Left ventricle myocardium inferior (tissue), 1 donor: ENCODE data around the gene DNAJB6. TPM values are rescaled to one million over a fixed set of nuclear protein-coding genes. Genes with fewer than 3 reads are reported as not detected.

Source experiments
- DNase-seq: peaks from one replicate; pipeline ENCODE4 v3.0.0-alpha.2; 2020
- H3K27ac ChIP-seq: fragments of 200-600 bp; replicated peaks from 2 replicates; pipeline ENCODE4 v1.8.0; 2021
- H3K27me3 ChIP-seq: fragments of 200-600 bp; 2 replicates; pipeline ENCODE4 v1.8.0; 2021; ENCODE audit warnings: low read depth
- H3K36me3 ChIP-seq: fragments of 200-600 bp; 2 replicates; pipeline ENCODE4 v1.8.0; 2021
- H3K4me1 ChIP-seq: fragments of 200-600 bp; 2 replicates; pipeline ENCODE4 v1.8.0; 2021
- H3K4me3 ChIP-seq: fragments of 200-600 bp; 2 replicates; pipeline ENCODE4 v1.8.0; 2021; ENCODE audit warnings: mild to moderate bottlenecking, moderate library complexity
- H3K9me3 ChIP-seq: fragments of 200-600 bp; replicated peaks from 2 replicates; pipeline ENCODE4 v1.8.0; 2021
- intact Hi-C: fragments of 100-400 bp; cut with micrococcal nuclease; formaldehyde crosslinking; loops from one replicate; pipeline ENCODE4 v1.11.0; 2022
- total RNA-seq: library from RNA; stranded (reverse); fragmentation: NEBNext Ultra II Directional; extraction: Animal tissue kit (Norgen Biotek cat#: 25700); gene quantifications from one replicate; pipeline ENCODE4 v1.2.1, GENCODE V29; 2021
- TF ChIP-seq, protein P1 (sequence below): fragments of 200-600 bp; IDR thresholded peaks from 2 replicates; pipeline ENCODE4 v1.8.0; 2021; ENCODE audit warnings: antibody characterized with exemption, mild to moderate bottlenecking, borderline replicate concordance
- donor health status: DM: no; HTN: yes; CAD: no; lungs with severe emphysema.

The DNAJB6 gene
- total RNA-seq, 1 donor from 2014 or later = 211 TPM

DNA sequence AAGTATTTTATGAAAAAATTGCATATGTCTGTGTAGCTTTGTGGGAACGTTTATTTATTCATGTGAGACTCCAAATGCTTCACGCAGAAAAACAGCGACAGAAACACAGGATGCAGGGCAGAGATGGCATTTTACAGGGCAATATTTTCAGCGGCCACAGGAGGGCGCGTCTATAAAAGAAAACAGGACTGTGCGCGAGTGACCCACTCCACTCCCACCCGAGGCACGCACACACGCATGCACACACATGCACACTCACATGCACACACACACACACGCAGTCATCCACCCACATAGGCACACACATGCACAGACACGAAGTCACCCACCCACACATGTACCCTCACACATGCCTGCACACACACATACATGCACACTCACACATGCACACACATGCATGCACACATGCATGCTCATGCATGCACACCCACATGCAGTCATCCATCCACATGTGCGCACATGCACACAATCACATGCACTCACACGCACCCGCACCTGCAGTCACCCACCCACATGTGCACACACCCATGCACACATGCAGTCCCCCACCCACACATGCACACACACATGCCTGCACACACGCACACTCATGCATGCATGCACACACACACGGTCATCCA, 96.3 kb downstream of the DNAJB6 start:
- H3K27ac ChIP-seq = no peak overlapping the region
- intact Hi-C loops = no loop called here
- no peaks in the 10 kb centered on the region for H3K27me3 ChIP-seq
- DNase-seq = no peak
- no peaks in the 10 kb centered on the region for H3K36me3 ChIP-seq
- H3K4me3 ChIP-seq = peak overlapping the region; percentile 49
- H3K4me1 ChIP-seq = peaks cover 10% of the 10 kb centered on the region
- TF ChIP-seq, protein P1, sequence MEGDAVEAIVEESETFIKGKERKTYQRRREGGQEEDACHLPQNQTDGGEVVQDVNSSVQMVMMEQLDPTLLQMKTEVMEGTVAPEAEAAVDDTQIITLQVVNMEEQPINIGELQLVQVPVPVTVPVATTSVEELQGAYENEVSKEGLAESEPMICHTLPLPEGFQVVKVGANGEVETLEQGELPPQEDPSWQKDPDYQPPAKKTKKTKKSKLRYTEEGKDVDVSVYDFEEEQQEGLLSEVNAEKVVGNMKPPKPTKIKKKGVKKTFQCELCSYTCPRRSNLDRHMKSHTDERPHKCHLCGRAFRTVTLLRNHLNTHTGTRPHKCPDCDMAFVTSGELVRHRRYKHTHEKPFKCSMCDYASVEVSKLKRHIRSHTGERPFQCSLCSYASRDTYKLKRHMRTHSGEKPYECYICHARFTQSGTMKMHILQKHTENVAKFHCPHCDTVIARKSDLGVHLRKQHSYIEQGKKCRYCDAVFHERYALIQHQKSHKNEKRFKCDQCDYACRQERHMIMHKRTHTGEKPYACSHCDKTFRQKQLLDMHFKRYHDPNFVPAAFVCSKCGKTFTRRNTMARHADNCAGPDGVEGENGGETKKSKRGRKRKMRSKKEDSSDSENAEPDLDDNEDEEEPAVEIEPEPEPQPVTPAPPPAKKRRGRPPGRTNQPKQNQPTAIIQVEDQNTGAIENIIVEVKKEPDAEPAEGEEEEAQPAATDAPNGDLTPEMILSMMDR = peak; percentile 78
- no peaks in the 10 kb centered on the region for H3K9me3 ChIP-seq

DNA sequence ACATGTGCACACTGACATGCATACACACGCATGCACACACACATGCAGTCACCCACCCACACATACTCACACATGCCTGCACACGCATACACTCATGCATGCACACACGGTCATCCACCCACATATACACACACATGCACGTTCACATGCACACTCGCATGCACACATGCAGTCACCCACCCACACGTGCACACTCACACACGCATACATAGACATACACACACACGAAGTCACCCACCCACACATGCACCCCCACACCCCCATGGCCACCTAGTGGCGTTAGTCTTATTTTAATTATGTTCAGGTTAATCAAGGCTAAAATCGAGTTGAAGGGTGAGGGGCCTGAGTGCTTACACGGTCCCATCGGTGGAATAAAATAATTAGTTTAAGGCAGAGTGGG, 96.8 kb downstream of the DNAJB6 start:
- Histone ChIP-seq H3K27me3 (no peaks in the 10 kb centered on the region), H3K4me1 (peaks cover 10% of the 10 kb centered on the region), H3K9me3 (no peaks in the 10 kb centered on the region), H3K36me3 (no peaks in the 10 kb centered on the region), H3K4me3 (no peak overlapping the region), H3K27ac (no peak overlapping the region)
- intact Hi-C loops = no loop called here
- TF ChIP-seq, protein P1 = no peak
- DNase-seq = no peak

DNA sequence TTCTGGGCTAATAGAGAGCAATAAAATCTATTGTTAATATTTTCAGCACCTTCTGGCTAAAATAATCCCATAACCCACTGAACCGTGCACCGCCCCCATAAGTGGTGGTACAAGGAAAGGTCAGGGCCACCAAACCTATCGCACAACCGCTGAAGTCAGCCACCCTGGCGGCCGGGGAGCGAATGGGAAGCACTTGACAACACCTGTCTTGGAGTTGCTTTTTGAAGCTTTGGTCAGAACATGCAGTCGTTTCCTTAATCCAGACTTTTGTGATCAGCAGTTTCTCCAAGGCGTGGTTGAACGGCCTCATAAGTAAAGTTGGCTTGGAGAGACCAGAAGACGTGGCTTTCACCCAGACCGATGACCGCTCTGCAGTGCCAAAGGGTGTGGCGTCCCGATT, 97.4 kb downstream of the DNAJB6 start:
- intact Hi-C loops = no loop called here
- no peaks in the 10 kb centered on the region for H3K9me3 ChIP-seq
- no peaks in the 10 kb centered on the region for H3K36me3 ChIP-seq

DNA sequence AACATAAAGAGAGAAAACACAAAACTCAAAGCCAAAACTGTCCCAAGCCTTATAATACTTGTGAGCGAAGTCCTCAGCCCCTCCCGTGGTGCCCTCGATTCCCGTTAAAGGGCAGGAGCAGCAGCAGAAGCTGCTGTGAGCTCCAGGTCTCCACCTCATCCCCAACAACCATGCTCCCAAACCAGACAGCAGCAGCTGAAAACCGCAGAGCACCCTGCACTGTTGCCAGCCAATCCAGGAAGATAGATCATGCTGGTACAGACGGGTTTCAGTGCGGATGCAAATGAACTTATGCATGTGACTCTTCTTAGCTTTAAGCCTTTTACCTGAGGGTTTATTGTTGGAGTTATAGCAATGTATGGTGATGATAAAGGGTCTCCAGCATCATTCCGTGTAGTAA, 97.9 kb downstream of the DNAJB6 start:
- H3K4me3 ChIP-seq = no peak overlapping the region
- TF ChIP-seq, protein P1 = no peak
- H3K27ac ChIP-seq = no peak overlapping the region
- intact Hi-C loops = no loop called here
- H3K9me3 ChIP-seq = no peaks in the 10 kb centered on the region
- H3K4me1 ChIP-seq = peaks cover 10% of the 10 kb centered on the region
- no peaks in the 10 kb centered on the region for H3K27me3 ChIP-seq
- H3K36me3 ChIP-seq = no peaks in the 10 kb centered on the region
- DNase-seq = no peak

More for the DNA sequence above, 97.4 kb downstream of the DNAJB6 start:
- Histone ChIP-seq H3K27me3 (no peaks in the 10 kb centered on the region), H3K4me1 (peaks cover 10% of the 10 kb centered on the region), H3K4me3 (no peak overlapping the region), H3K27ac (no peak overlapping the region)
- TF ChIP-seq, protein P1 = no peak
- no peak for DNase-seq

DNA sequence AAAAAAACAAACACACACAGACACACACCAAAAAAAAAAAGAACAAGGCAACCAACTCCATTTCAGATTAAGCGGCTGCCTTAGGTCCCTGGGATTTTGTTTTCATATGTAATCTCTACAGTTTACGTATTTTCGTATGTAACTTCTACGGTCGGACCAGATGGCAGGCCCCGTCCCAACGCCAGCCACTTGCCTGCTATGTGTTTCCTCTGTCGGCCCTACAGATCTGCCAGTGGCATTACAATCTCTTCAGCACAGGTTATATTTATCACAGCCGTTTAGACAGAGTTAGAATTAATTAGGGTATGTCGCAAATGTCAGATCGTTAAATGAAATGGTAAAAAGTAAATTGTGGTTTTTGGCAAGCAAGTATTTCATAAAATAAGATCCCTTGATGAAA, 99.3 kb downstream of the DNAJB6 start:
- intact Hi-C loops = no loop called here
- no peaks in the 10 kb centered on the region for H3K27me3 ChIP-seq
- H3K36me3 ChIP-seq = no peaks in the 10 kb centered on the region
- TF ChIP-seq, protein P1 = no peak
- H3K27ac ChIP-seq = no peak overlapping the region
- H3K4me3 ChIP-seq = no peak overlapping the region
- no peaks in the 10 kb centered on the region for H3K9me3 ChIP-seq
- DNase-seq = no peak
- H3K4me1 ChIP-seq = peaks cover 10% of the 10 kb centered on the region
